ENCODE results near the gene XRCC1. TPM values are rescaled to one million over a fixed set of nuclear protein-coding genes. Genes with fewer than 3 reads are reported as not detected.
"Not testable (repeated sequence)": the region's sequence is repeated elsewhere in the genome, so short reads cannot be mapped to it uniquely, and the experiment has no call there.

The XRCC1 gene
- total RNA-seq, 2 experiments from 2014 or later, result 33.1 to 39.5 TPM

DNA sequence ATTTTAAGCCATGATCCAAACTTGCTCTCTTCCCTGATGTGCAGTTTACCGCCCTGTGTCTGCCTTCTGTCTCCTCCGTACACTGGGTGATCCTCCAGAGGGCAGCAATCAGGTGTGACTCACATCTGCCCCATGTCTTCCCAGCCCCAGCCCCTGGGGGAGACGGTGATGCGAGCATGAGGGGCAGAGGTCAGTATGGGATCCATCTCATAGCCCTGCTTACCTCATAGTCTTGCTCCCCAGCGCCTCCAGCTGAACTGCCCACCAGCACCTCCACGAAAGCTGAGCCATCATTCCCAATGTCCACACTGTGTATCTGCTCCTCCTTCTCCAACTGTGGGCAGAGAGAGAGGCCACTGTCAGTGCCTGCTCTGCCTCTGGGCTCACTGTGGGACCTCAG is 14.6 kb downstream of the XRCC1 start:
- ChIA-PET POLR2A (no interaction called here), CTCF (interaction anchor here (0.9 kb wide), 1 partner anchor 36 kb away, joined by 3 read pairs; the partner anchor contains the start of gene ZNF576)

DNA sequence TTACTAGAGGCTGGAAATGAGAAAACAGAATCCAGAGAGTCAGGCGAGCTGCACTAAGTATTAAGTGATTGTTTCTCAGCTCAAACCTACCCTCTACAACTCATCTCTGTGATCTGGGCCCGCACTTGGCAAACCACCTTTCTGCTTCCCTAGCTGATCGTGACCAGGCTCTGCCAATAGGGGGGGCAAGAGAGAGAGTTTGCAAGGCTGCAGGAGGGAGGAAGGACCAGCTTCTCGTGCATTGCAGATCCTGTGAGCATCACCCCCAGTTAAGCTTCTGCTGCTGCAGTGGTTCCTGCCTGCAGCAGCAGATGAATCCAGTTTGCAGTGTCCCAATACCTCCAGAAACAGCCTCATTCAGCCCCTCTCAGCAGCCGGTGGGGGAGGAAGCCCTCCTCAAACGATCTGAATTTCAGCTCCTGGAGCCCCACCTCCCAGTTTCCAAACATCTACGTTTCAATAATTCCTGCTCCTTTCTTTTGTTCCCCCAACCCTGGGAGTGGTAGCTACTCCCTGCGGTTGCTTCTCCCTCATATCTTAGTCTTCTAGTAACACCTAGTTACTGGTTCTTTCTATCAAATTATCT is 20.0 kb downstream of the XRCC1 start:
- ChIA-PET CTCF (interaction anchor here (0.6 to 2.5 kb wide), 18 partner anchors 10 to 190 kb away, joined by 3 to 27 read pairs (median 4); partner anchors contain the start of genes IRGQ, PHLDB3, ZNF575 and ZNF576), POLR2A (interaction anchor here (0.6 to 2.1 kb wide), 3 partner anchors 24 to 39 kb away, joined by 3 to 8 read pairs (median 3); no protein-coding TSS in a partner anchor)

GRCh38 chr19:43554317-43554895 is 20.9 kb downstream of the XRCC1 start:
- POLR2A ChIA-PET, result interaction anchor here (0.6 to 2.1 kb wide), 3 partner anchors 26 to 40 kb away, joined by 3 to 8 read pairs (median 3); no protein-coding TSS in a partner anchor
- CTCF ChIA-PET, result interaction anchor here (0.6 to 2.5 kb wide), 14 partner anchors 11 to 191 kb away, joined by 3 to 27 read pairs (median 4); partner anchors contain the start of genes IRGQ, PHLDB3, ZNF575 and ZNF576

GRCh38 chr19:43553656-43554055 is 21.7 kb downstream of the XRCC1 start:
- ChIA-PET POLR2A (interaction anchor here (0.6 kb wide), 1 partner anchor 26 kb away, joined by 3 read pairs; no protein-coding TSS in a partner anchor), CTCF (interaction anchor here (0.7 to 2.5 kb wide), 4 partner anchors 26 to 106 kb away, joined by 3 to 27 read pairs (median 10); partner anchors contain the start of genes IRGQ and ZNF576)

DNA sequence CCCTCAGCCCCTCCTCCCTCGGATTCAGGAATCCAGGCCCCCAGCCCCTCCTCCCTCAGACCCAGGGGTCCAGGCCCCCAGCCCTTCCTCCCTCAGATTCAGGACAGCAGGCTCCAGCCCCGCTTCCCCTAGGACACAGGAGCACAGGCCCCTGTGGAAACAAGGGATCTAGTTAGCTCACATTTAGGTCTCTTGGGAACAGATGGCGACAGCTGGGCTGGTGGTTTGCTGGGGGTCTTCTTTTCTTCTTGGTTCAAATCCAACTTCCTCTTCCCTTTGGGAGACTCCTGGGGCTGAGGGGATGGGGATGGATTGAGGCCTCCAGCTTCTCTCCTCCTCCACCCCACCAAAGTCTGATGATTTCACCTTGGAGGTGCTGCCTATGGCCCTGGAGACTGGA is 22.7 kb downstream of the XRCC1 start:
- CTCF ChIA-PET, result interaction anchor here (1.4 to 1.8 kb wide), 2 partner anchors 25 to 42 kb away, joined by 3 to 4 read pairs; no protein-coding TSS in a partner anchor

GRCh38 chr19:43552198-43552450 is 23.2 kb downstream of the XRCC1 start:
- ChIA-PET POLR2A (no interaction called here), CTCF (interaction anchor here (1.4 to 1.7 kb wide), 2 partner anchors 19 to 42 kb away, joined by 3 to 5 read pairs; no protein-coding TSS in a partner anchor)

More for the DNA sequence above, 22.7 kb downstream of the XRCC1 start:
- POLR2A ChIA-PET, result no interaction called here

DNA sequence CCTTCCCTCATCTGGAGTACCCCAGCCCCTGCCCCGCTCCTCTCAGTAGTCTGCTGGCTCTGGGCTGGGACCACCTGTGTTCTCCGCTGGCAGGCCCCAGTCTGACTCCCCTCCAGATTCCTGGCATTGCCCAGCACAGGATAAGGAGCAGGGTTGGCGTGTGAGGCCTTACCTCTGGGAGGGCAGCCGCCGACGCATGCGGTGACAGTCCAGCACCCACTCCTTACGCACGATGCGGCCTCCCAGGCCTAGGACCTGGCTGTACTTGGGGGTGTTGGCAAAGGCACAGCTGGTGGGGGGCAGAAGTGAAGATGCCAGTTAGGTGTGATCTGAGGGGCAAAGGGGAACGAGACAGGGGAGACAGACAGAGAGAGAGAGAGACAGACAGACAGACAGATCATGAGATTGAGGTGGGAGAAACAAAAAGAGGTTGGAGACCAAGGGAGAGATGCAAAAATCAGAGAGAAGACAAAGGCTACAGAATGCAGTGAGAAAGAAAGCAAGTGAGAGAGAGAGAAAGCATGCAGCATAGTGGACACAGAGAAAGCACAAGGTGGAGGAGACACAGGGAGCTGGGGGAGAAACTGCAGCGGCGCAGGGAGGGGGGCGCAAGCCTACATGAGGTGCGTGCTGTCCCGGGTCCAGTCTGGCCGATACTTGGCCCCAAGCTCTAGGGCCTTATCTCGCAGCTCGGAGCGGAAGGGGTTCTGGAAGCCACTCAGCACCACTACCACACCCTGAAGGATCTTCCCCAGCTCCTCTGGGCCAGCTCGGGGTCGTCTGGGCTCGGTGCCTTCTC is 23.7 kb downstream of the XRCC1 start:
- POLR2A ChIA-PET, result no interaction called here
- CTCF ChIA-PET, result interaction anchor here (1.4 to 1.7 kb wide), 2 partner anchors 19 to 43 kb away, joined by 3 to 5 read pairs; no protein-coding TSS in a partner anchor

DNA sequence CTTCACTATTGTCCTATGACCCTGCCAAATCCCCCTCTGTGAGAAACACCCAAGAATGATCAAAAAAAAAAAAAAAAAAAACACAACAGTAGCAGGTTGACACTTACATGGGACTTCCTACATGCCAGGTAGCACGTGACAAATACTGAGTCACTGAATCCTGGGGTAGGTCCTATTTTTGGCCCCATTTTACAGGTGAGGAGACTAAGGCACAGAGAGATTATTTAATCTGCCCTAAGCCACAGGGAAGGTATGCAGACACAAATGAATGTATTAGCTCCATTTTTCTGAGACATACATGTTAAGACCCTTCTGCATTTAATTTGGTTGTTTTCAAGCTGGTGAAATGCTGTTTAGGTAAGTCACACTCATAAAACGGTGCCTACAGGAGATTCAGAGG is 26.6 kb downstream of the XRCC1 start:
- POLR2A ChIA-PET, result no interaction called here
- CTCF ChIA-PET, result interaction anchor here (0.7 kb wide), 1 partner anchor 13 kb away, joined by 4 read pairs; no protein-coding TSS in a partner anchor

- CTCF ChIA-PET, POLR2A ChIA-PET: not testable (repeated sequence)
Observed at GRCh38 chr19:43547926-43548325, 27.4 kb downstream of the XRCC1 start.

DNA sequence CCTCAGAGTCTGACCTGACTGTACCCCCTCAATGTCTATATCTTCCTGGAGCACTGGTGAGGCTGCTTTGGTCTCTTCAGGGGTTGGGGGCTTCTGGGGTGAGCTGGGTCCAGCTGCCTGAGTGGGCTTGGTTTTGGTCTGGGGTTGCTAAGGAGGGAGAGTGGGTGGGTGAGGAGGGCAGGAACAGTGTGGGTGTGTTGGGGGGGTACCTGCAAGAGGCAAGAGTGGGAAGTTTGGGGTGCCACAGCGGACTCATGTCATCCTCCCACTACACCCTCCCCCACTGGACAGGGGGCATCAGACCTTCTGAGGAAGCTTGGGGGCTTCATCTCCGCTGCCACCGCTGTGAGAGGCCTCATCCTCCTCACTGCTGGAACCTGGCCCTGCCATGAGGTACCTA is 28.7 kb downstream of the XRCC1 start:
- ChIA-PET CTCF (interaction anchor here (0.9 kb wide), 1 partner anchor 14 kb away, joined by 3 read pairs; the partner anchor contains the start of gene ZNF575), POLR2A (no interaction called here)

- ChIA-PET POLR2A (no interaction called here), CTCF (no interaction called here)
Observed at GRCh38 chr19:43545981-43546380, 29.3 kb downstream of the XRCC1 start.

GRCh38 chr19:43545276-43545675 is 30.1 kb downstream of the XRCC1 start:
- ChIA-PET CTCF (interaction anchor here (0.6 kb wide), 1 partner anchor 91 kb away, joined by 3 read pairs; no protein-coding TSS in a partner anchor), POLR2A (no interaction called here)

DNA sequence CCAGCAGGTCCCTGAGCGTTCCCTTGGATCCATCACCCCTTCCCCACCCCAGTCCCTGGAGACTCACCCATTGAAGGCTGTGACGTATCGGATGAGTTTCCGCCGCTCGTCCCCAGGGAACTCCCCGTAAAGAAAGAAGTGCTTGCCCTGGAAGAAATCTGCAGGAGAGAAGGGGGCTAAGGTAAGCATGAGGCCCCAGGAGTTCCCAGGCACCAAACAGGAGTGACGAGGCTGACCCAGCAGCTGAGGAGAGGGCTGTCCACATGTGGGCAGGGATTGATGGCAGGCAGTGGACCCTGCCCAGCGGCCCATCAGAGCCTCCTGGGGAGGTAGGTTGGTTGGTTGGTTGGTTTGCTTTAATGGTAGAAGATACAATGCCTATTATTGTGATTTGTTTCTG is 31.2 kb downstream of the XRCC1 start:
- CTCF ChIA-PET, result no interaction called here
- POLR2A ChIA-PET, result no interaction called here

DNA sequence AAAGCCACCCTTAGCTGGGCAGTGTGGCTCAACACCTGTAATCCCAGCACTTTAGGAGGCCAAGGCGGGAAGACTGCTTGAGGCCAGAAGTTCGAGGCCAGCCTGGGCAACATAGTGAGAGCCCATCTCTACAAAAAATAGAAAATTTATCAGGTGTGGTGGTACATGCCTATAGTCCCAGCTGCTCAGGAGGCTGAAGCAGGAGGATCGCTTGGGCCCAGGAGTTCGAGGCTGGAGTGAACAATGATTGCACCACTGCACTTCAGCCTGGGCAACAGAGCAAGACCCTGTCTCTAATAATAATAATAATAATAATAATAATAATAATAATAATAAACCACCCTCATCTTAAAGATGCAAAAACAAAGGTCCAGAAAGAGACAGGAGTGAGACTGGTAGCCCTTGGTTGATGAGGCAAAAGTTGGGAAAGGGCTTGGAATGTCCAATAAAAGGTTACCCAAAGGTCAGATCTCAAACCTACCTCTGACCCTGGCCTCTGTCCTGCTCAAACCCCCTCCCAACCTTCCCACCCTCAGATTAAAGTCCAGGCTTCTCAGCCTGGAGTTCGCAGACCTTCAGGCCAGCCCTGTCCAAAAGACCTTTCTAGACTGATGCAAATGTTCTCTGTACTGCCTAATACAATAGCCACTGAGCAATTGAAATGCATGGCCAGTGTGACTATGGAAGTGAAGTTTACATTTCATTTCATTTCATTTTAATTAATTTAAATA is 33.2 kb downstream of the XRCC1 start:
- ChIA-PET CTCF (no interaction called here), POLR2A (no interaction called here)

- ChIA-PET POLR2A (no interaction called here), CTCF (no interaction called here)
Observed at GRCh38 chr19:43540381-43540780, 34.9 kb downstream of the XRCC1 start.

DNA sequence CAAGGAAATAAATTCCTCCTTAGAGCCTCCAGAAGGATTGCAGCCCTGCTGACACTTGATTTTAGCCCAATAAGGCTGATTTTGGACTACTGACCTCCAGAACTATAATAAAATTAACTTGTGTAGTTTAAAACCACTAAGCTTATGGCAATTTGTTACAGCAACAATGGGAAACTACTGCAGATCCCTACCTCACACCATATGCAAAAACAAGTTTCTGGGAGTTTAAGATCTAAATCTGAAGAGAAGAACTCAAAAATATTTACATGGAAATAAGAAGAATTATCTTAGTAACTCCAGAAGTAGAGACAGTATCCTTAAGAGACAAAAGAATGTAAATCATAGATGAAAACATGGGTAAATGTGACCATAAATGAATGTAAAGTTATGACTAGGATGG is 36.4 kb downstream of the XRCC1 start:
- CTCF ChIA-PET, result interaction anchor here (4.4 kb wide), 1 partner anchor 56 kb away, joined by 14 read pairs; no protein-coding TSS in a partner anchor
- POLR2A ChIA-PET, result no interaction called here

GRCh38 chr19:43534816-43535761 is 40.2 kb downstream of the XRCC1 start:
- ChIA-PET CTCF (interaction anchor here (0.5 to 4.4 kb wide), 4 partner anchors 10 to 60 kb away, joined by 3 to 14 read pairs (median 7); no protein-coding TSS in a partner anchor), POLR2A (interaction anchor here (0.7 kb wide), 1 partner anchor 60 kb away, joined by 3 read pairs; no protein-coding TSS in a partner anchor)

GRCh38 chr19:43534305-43534815 is 41.0 kb downstream of the XRCC1 start:
- ChIA-PET CTCF (interaction anchor here (1.3 to 4.4 kb wide), 4 partner anchors 21 to 60 kb away, joined by 4 to 14 read pairs (median 4); partner anchors contain the start of gene PHLDB3), POLR2A (interaction anchor here (1.1 kb wide), 1 partner anchor 60 kb away, joined by 8 read pairs; no protein-coding TSS in a partner anchor)
